Measurements from ENCODE around the gene KCNN1. TPM values are rescaled to one million over a fixed set of nuclear protein-coding genes. Genes with fewer than 3 reads are reported as not detected.
A peak's percentile ranks its signal among the peaks of the same experiment; 100 is the strongest.

KCNN1 gene
- total and polyA plus RNA-seq, 2 experiments from 2014 or later: 2.2 to 29.8 TPM

DNA sequence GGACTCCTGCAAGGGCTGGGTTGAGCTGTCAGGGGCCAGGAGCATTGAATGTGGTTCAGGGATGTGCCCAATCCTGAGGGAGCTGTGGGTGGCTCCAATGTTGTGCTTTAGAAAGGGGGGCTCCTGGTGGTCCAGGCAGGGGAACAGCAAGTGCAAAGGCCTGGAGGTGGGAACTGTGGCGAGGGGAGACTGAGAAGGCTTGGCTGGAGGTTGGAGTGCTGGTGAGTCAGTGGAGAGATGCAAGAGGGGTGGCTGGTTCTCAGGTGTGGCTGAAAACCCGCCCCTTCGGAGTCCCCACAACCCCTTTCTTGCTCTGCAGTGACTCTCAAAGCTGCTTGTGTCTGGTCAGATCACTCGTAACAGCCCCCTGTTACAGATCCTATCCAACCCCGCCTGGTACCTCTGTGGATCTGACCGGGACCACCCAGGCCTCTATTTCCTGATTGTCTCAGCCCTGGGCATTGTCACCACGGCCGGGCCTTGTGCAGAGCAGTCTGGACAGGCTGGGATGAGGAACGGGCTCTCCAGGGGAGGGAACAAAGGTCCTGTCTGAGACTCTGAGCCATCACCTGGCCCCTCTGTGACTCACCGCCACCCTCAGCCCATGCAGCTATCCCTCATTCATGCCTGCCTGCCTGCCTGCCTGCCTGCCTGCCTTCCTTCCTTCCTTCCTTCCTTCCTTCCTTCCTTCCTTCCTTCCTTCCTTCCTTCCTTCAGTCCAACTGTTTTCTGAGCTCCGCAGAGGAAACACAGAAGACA, 1.4 kb upstream of the KCNN1 start (continued):
- TF ChIP-seq ZNF462 (CRISPR knock-in tag; IDR thresholded peaks at IDR 0.05) (no peak), NANOG (IDR thresholded peaks at IDR 0.05; ENCODE audit: borderline replicate concordance) (no peak), POLR2AphosphoS5 (IDR thresholded peaks at IDR 0.05; ENCODE audit: low read depth) (no peak), STAT1 (IDR thresholded peaks at IDR 0.05; ENCODE audit: unreplicated experiment) (no peak)
- TF ChIP-seq, protein P1, sequence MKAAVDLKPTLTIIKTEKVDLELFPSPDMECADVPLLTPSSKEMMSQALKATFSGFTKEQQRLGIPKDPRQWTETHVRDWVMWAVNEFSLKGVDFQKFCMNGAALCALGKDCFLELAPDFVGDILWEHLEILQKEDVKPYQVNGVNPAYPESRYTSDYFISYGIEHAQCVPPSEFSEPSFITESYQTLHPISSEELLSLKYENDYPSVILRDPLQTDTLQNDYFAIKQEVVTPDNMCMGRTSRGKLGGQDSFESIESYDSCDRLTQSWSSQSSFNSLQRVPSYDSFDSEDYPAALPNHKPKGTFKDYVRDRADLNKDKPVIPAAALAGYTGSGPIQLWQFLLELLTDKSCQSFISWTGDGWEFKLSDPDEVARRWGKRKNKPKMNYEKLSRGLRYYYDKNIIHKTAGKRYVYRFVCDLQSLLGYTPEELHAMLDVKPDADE (IDR thresholded peaks at IDR 0.05): no peak

- Histone ChIP-seq H3F3A (replicated peaks; ENCODE audit: low read depth) (peaks cover 5% of the 10 kb centered on the region; the same call in 1 of the 2 replicates), H4K20me1 (replicated peaks; ENCODE audit: insufficient read depth) (no peaks in the 10 kb centered on the region; the same call in 1 of the 2 replicates), H3K27ac (ENCODE audit: low read depth) (no peak overlapping the region), H3K4me2 (peak overlapping the region; percentile 83; the same call in 1 of the 2 replicates), H3K79me2 (replicated peaks; ENCODE audit: insufficient read depth) (no peaks in the 10 kb centered on the region), H3K27me3 (ENCODE audit: insufficient read depth) (peaks cover 13% of the 10 kb centered on the region; the same call in 1 of the 2 replicates), H3K9me2 (ENCODE audit: insufficient read depth) (no peaks in the 10 kb centered on the region), H2AFZ (0 out of 2 replicates have a peak overlapping the region, but pooled peaks have one; percentile 87), H3K4me3 (peak overlapping the region; percentile 54; the same call in 1 of the 2 replicates), H3K4me1 (ENCODE audit: insufficient read depth) (peaks cover 11% of the 10 kb centered on the region; the same call in 1 of the 2 replicates), H3K36me3 (ENCODE audit: insufficient read depth) (no peaks in the 10 kb centered on the region)
- no peaks in the 10 kb centered on the region for H3K36me3 Mint-ChIP-seq (ENCODE audit: low read depth)
- DNase-seq (ENCODE audit: low spot score): no peak
- no peak overlapping the region for H3K27ac Mint-ChIP-seq
- no peak for ATAC-seq
- H3K4me1 Mint-ChIP-seq: peaks cover 17% of the 10 kb centered on the region
- peak overlapping the region; percentile 68 for H3K4me3 Mint-ChIP-seq
- no peak for TF ChIP-seq EZH2 (IDR thresholded peaks at IDR 0.05; ENCODE audit: low read depth, unreplicated experiment)
- H3K27me3 Mint-ChIP-seq (ENCODE audit: insufficient read depth, low read depth, poor library complexity): peaks cover 21% of the 10 kb centered on the region
- H3K9me3 Mint-ChIP-seq: no peaks in the 10 kb centered on the region; the same call in 2 of the 3 replicates
Observed at GRCh38 chr19:17966129-17966483, 801 bp upstream of the KCNN1 start.
